DMS79 treated with DMSO at 0.1 percent for 48 hours (cell line): ENCODE measurements around the gene CCAR1.
"Not testable (repeated sequence)": the region's sequence is repeated elsewhere in the genome, so short reads cannot be mapped to it uniquely, and the experiment has no call there.

Experiments
- DNase-seq: peaks from one replicate; lab custom pipeline; 2025; lab: John Stamatoyannopoulos, UW

Gene CCAR1

GRCh38 chr10:68759967-68760366 is 38.9 kb downstream of the CCAR1 start:
- no peak for DNase-seq

GRCh38 chr10:68767407-68767806 is 46.4 kb downstream of the CCAR1 start:
- DNase-seq, result not testable (repeated sequence)

DNA sequence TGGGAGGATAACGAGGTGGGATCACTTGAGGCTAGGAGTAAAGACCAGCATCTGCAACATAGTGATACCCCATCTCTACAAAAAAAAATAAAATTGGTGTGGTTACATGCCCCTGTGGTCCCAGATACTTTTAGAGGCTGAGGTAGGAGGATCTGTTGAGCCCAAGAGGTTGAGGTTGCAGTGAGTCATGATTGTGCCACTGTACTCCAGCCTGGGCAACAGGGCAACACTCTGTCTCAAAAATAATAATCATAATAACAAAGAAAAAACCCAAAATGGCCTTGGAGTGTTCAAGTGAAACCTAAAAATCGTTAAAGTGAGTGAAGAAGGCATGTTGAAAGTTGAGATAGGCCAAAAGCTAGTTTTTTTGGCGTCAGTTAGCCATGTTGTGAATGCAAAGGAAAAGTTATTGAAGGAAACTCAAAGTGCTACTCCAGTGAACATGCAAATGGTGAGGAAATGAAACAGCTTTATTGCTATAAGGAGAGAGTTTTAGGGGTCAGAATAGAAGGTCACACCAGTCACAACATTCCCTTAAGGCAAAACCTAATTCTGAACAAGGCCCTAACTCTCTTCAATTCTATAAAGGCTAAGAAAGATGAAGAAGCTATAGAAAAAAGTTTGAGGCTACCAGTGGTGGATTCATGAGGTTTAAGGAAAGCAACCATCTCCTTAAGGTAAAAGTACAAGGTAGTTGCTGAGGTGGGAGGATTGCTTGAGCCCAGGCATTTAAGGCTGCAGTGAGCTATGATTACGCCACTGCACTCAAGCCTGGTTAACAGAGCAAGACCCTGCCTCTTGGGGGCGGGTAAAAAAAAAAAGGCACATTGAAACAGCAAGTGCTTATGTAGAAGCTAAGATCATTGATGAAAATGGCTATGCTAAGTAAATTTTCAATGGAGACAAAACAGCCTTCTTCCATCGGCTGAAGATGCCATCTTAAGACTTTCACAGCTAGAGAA is 60.9 kb downstream of the CCAR1 start:
- DNase-seq, result no peak

- no peak for DNase-seq
These were observed 63.4 kb downstream of the CCAR1 start for GRCh38 chr10:68784476-68784875.

DNA sequence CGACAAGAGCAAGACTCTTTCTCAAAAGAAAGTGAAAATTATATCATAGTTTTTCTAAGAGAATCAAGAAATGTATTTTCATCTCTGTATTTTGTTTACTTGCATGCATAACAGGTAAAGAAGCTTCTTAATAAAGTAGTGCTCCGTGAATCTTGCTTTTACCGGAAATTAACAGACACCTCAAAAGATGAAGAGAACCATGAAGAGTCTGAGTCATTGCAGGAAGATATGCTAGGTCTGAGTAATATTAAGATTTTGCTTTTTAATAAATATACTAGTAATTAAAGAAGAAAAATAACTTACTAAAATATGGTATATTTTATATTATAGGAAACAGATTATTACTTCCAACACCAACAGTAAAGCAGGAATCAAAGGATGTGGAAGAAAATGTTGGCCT is 66.8 kb downstream of the CCAR1 start:
- no peak for DNase-seq

DNA sequence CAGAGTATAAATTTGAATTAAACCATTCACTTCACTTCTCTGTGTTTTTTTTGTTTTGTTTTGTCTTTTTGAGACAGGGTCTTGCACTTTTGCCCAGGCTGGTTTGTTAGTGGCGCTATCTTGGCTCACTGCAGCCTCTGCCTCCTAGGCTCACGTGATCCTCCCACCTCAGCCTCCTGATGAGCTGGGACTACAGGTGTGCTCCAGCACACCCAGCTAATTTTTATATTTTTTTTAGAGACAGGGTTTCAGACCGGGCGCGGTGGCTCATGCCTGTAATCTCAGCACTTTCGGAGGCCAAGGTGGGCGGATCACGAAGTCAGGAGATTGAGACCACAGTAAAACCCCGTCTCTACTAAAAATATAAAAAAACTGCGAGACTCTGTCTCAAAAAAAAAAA is 69.4 kb downstream of the CCAR1 start:
- DNase-seq, result no peak

DNA sequence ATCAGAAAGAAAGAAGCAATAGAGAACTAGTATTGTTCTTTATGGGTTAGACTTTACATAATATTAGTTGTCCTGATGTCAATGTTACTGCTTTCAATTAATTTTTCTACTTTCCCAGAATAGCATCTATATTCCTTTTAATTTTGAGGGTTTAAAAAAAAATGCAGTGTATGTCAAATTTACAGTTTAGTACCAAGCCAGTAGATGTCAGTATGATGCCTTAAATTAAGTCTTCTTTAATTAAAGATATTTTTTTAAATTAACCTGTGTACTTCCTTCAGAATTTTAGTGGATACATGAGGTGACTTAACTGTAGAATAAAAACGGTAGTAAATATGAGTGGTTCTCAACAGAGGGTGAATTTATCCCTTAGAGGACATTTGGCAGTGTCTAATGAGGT is 71.1 kb downstream of the CCAR1 start:
- no peak for DNase-seq

- no peak for DNase-seq
These were observed 75.0 kb downstream of the CCAR1 start for GRCh38 chr10:68795886-68796532.

GRCh38 chr10:68796605-68797004 is 75.6 kb downstream of the CCAR1 start:
- no peak for DNase-seq

DNA sequence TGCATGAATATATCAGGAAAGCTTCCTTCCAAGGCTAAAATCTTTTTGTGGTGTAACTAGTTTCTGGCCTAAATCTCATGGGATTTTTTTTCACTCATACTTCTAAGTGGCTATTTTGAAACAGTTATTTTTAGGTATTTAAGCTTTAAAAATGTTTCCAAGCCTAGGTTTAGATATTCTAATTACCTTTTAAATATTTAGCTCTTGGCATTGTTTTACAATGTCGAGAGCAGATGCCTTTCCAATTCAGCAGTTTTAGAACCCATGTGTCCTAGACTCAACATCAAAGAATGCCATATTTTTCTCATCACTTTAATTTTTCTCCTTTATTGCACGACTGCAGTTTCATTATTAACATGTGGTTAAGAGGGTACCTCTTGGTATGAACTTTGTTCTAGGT is 79.2 kb downstream of the CCAR1 start:
- no peak for DNase-seq

- DNase-seq, result no peak
These were observed 83.7 kb downstream of the CCAR1 start for GRCh38 chr10:68804692-68805091.

- not testable (repeated sequence) for DNase-seq
These were observed 89.8 kb downstream of the CCAR1 start for GRCh38 chr10:68810830-68811229.

DNA sequence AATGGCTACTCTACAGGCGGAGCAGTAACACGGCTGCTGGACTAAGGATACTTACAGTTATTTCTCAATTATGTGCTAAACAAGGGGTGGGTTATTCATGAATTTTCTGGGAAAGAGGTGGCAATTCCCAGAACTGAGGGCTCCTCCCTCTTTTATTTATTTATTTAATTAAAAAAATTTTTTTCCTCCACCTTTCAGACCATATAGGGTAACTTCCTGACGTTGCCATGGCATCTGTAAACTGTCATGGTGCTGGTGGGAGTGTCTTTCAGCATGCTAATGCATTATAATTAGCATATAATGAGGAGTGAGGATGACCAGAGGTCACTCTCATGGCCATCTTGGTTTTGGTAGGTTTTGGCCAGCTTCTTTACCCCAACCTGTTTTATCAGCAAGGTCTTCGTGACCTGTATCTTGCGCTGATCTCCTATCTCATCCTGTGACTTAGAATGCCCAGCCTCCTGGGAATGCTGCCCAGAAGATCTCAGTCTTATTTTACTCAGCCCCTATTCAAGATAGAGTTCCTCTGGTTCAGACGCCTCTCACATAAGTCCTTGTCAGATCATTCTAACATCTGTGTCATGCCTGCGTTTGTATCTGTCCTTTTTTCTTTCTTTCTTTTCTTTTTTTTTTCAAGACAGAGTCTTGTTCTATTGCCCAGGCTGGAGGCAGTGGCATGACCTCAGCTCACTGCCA is 90.4 kb downstream of the CCAR1 start:
- no peak for DNase-seq

DNA sequence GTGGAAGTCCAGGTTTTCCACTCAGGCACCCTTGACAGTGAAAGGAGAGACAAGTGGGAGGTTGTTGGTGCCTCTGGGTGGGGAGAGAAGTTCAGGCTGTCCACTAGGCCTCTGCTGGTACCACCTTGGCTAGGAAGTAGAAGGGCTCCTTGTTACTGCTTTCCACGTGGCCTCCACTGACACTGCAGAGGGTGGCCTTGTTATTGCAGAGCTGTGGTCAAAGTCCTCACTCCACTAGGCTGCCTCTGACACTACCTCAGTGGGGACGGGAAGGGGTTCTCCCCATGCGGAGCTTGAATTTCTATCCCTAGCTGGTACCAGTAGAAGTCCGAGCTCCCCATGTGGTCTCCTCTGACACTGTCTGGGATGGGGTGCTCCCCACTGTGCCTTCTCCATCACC is 91.4 kb downstream of the CCAR1 start:
- DNase-seq, result no peak

- DNase-seq, result no peak
These were observed 92.5 kb downstream of the CCAR1 start for GRCh38 chr10:68813559-68813958.

GRCh38 chr10:68816796-68817412 is 95.9 kb downstream of the CCAR1 start:
- no peak for DNase-seq

GRCh38 chr10:68820359-68820758 is 99.3 kb downstream of the CCAR1 start:
- not testable (repeated sequence) for DNase-seq

DNA sequence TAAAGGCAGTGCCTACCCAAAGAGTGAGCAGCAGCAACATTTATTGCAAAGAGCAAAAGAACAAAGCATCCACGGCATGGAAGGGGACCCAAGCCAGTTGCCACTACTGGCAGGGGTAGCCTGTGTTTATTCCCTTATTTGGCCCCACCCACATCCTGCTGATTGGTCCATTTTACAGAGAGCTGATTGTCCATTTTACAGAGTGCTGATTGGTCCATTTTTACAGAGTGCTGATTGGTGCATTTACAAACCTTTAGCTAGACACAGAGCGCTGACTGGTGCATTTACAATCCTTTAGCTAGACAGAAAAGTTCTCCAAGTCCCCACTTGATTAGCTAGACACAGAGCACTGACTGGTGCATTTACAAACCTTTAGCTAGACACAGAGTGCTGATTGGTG is 101.6 kb downstream of the CCAR1 start:
- DNase-seq, result not testable (repeated sequence)

DNA sequence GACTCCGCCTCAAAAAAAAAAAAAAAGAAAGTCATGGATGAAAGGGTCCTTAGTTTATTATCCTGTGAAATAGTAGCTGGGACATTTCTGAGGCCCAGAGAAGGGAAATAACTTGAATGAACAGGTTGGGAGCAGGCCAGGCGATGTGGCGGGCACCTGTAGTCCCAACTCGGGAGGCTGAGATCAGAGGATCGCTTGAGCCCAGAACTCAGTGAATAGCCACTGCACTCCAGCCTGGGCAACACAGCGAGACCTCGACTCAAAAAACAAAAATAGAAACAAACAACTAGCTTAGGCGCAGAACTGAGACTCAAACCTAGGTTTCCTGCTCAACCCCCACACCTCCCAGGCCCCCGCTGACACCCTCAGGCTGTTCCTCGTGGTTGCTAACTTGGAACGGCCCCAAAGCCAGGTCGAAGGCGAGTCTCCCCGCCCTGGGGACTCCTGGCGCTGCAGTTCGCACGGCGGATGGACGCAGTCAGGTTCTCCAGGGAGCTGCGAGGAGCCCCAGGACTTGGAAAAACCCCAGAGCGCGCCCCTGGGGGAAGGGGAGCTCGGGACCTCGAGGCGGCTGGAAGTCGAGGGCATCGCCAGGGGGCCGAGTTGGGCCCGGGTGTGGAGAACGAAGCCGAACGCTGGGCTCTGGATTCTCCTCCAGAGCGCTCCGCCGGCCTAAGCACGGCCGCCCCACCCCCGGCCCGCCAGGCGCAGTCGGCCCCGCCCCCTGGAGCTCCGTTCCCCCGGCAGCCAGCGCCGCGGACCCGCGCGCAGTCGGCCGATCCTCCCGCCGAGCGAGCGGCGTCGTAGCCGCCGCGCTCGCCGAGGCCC is 105.9 kb downstream of the CCAR1 start, which contains the start of gene STOX1:
TSS of gene STOX1 (plus strand) at position 768 of the 828 bp plus-strand sequence. CDS start 93 bp downstream, outside the sequence.
- DNase-seq, result peak; percentile 65

DNA sequence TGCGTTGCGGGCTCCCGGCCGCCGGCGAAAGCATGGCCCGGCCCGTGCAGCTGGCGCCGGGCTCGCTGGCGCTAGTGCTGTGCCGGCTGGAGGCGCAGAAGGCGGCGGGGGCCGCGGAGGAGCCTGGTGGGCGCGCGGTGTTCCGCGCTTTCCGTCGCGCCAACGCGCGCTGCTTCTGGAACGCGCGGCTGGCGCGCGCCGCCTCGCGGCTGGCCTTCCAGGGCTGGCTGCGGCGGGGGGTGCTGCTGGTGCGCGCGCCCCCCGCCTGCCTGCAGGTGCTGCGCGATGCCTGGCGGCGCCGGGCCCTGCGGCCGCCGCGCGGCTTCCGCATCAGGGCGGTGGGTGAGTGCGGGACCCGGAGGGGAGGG is 106.5 kb downstream of the CCAR1 start:
- not testable (repeated sequence) for DNase-seq

GRCh38 chr10:68828083-68828601 is 107.1 kb downstream of the CCAR1 start:
- not testable (repeated sequence) for DNase-seq
